Measurements from ENCODE around the gene KAT6B.

The KAT6B gene

DNA sequence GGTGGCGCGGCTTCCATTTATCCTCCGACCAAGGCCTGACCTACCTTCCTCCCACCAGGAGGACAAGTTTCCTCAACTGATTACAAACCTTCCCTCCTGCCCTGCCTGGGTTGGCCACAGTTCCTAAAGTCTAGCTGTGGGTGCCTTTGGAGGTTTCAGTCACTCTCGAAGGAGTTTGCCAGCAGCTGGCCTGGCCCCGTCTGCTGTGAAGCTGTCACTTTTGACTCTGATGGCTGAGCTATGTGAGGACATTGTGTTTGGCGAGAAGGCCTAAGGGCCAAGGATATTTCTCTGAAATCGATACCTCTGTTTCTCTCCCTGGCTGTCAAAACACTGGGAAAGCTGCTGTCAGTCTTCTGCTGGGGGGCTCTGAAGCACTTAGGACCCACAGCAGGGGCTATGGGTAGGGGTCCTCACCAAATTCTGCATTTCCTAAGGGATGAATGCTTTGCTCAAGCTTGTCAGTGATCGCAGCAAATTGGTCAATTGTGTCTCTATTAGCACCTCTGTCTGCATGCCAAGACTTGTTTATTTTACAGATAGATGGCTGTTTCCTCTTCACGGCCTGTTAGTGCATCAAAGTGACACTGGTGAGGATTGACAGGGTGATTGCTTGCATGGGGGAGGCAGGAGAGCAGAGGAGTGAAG is 253.2 kb downstream of the KAT6B start:
- DNase-seq, result peak; percentile 7

GRCh38 chr10:75080554-75080953 is 254.2 kb downstream of the KAT6B start:
- DNase-seq, result no peak

DNA sequence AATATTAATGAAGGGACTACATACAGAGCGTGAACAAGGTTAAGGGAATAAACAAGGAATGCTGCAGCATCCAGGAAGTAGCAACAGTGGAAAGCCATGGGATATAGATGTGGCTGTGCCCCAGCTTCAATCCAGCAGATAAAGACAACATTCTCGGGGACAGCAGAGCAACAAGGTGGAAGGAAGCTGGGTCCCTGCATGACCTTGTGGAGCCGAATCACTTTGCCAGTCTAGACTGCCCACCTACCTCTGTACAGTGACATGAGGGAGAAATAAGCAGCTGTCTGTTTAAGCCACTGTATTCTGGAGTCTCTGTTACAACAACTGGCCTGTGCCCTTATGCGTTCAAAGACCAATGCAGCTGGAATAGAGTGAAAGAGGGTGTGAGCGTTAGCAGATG is 255.0 kb downstream of the KAT6B start:
- DNase-seq, result no peak
